Measurements from ENCODE around the gene PLEKHB1.

Gene PLEKHB1

DNA sequence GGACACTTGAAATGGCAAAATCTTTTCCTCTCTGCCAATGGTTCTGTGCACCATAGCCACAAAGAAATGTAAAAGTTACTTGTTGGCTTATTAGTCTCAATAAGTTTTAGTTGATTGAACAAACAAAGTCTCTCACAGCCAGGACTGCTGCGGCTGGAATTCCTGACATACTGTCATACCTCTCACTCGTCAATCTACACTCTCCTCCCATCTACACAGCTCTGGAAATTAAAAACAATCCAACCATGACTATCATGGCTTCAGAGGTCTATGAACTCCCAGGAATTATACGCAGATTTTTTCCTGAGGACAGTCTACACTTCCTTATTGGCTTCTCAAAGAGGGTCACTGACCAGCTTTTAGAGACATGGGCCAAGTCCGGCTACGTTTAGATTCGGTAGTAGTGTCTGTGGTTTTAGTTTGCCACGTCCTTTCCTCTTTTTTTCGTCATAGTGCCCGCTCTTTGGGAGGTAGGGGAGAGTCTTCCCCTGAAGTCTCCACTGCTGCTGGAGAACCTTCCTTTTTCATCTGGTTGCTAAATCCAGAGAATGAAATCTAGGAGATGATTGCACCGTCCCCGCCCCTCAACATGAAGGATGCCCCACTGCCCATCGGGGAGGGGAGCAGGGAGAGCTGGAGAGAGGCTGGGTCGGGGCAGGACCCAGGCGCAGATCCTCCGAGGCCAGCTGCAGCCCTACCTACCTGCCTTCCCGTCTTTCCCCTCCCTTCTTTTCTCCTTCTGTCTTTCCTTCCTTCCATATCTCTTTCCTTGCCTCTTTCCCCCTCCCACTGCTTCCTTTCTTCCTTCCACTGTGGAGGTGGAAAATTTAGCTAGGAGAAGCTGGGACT, 1.0 kb upstream of the PLEKHB1 start:
- in situ Hi-C loops (cut with HindIII; ENCODE audit: low pct_ligation_motif_present, low pct_unique_long_range_greater_than_20kb, low sequenced_read_pairs), result no loop called here
- DNase-seq, result no peak

DNA sequence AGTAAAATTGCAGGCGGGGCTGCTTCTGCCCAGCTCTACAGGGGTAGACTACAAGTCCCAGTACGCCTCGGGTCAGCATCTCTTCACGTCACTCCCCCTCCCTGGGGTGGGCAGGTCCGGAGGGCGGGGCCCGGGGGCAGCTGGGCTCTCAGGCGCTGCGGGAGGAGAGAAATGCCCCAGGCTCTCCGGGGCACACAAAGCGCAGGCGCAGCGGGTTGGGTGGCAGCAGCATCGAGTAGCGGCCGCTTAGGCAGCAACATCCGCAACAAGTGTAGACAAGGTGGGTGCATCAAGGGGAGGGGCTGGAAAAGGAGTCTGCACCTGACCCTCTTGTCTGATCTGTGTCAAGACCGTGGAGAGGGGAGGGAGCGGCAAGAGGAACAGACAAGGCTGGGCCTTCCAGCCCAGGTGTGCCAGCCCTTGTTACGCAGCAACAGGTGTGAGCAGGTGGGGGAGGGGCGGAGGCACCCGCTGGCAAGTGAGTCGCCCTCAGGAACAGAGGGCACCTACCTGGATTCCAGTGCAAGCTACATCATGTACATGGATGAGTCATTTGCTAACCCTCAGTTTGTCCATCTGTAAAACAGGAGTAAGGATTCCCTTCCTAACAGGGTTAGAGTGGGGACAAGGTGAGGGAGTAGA, 1.2 kb downstream of the PLEKHB1 start:
- in situ Hi-C loops (cut with HindIII; ENCODE audit: low pct_ligation_motif_present, low pct_unique_long_range_greater_than_20kb, low sequenced_read_pairs), result no loop called here
- DNase-seq, result peak; percentile 88

DNA sequence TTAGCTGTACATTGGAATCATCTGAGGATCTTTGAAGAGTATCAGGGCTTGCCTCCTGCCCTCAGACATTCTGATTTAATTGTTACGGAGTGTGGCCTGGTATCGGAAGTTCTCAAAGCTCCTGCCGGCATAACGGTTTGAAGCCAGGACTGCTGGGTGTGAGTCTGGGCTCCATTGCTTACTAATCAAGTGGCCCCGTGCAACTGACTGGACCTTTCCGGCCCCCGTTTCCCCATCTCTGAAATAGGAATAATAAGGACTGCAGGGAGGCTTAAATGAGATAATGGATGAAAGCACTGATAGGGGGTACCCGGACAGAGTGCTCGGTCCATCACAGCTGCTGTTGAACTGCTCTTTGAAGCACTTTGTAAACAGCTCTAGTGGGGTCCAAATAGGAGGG, 1.7 kb downstream of the PLEKHB1 start:
- DNase-seq, result no peak
- in situ Hi-C loops (cut with HindIII; ENCODE audit: low pct_ligation_motif_present, low pct_unique_long_range_greater_than_20kb, low sequenced_read_pairs), result no loop called here

DNA sequence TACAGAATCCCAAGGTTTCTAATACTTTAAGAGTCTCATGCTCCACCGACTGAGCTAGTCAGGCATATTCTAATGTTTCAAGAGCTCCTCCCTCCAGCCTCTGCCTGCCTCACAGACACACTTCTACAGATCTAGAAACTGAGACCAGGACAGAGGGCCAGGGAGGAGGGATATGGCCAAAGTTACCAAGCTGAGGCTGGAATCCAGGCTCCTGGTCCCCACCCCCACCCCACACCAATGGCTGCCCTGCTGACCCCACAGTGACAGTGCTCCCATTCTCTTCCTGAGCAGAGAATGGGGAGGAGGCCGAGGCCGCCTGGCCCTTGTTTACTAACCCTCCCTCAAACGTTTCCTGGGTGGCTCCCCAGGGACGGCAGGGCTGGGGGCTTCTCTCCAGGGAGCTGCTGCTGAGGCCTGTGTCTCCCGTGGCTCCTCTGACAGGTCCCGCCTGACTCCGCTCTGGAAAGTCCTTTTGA, 2.2 kb downstream of the PLEKHB1 start:
- DNase-seq, result no peak

DNA sequence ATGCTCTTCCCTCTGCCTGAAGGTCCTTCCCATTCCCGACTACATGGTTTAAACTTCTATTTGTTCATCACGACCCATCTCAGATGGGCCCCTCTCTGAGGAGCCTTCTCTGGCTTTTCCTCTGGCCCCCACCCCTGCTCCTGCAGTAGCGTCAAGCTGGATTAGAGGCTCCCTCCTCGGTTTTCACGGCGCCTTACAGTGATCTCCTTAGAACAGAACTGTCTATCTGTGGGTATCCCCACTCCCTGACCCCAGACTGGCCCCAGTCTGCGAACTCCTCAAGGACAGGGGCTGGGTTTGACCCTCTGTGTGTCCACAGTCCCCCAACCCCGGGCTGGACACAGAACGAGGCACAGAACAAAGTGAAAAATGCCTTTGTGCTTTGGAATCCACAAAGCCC, 2.8 kb downstream of the PLEKHB1 start:
- in situ Hi-C loops (cut with HindIII; ENCODE audit: low pct_ligation_motif_present, low pct_unique_long_range_greater_than_20kb, low sequenced_read_pairs), result no loop called here
- no peak for DNase-seq

More for the DNA sequence above, 2.2 kb downstream of the PLEKHB1 start:
- in situ Hi-C loops (cut with HindIII; ENCODE audit: low pct_ligation_motif_present, low pct_unique_long_range_greater_than_20kb, low sequenced_read_pairs), result no loop called here

DNA sequence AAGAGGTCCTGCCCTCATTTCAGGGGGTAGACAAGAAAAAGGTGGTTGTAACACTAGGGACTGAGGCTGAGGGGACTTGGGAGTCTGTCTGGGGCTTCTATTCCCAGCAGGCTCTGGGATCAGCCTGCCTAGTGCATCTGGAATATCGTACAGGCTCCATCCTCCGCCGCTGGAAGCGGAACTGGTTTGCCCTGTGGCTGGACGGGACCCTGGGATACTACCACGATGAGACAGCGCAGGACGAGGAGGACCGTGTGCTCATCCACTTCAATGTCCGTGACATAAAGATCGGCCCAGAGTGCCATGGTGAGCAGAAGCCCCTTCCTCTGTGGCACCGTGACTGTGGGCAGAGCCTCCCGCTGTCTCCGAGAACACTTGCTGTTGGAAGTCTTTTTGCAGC, 4.0 kb downstream of the PLEKHB1 start:
- no peak for DNase-seq
- in situ Hi-C loops (cut with HindIII; ENCODE audit: low pct_ligation_motif_present, low pct_unique_long_range_greater_than_20kb, low sequenced_read_pairs), result no loop called here

DNA sequence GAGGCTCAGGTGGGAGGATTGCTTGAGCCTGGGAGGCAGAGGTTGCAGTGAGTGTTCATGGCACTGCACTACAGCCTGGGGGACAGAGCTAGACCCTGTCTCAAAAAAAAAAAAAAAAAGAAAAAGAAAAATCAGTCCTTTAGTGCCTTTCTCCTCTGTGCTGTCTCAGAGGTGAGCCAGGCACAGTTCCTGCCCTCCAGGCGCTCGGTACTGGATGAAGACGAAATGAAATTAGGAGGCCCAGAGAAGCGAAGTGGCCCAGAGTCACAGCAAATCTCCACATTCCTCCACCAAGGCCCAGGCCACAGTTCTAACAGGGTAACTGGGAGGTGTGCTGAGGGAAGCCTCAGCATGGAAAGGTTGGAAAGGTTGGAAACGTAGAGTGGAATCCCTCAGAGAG, 4.9 kb downstream of the PLEKHB1 start:
- no peak for DNase-seq
- in situ Hi-C loops (cut with HindIII; ENCODE audit: low pct_ligation_motif_present, low pct_unique_long_range_greater_than_20kb, low sequenced_read_pairs), result no loop called here

DNA sequence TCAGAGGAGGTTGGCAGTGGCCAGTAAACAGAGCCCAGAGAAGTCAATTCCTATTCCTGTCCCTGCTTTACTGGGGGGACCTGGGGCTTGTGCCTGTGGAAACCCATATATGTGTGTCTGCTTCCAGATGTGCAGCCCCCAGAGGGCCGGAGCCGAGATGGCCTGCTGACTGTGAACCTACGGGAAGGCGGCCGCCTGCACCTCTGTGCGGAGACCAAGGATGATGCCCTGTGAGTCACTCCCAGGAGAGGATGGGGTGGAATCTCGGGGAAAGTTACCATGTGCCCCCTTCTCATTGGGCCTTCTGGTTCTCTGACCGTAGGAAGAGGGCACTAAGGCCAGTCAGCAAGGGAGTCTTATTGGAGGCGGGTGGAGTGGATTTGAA, 5.3 kb downstream of the PLEKHB1 start:
- no peak for DNase-seq
- in situ Hi-C loops (cut with HindIII; ENCODE audit: low pct_ligation_motif_present, low pct_unique_long_range_greater_than_20kb, low sequenced_read_pairs), result no loop called here

DNA sequence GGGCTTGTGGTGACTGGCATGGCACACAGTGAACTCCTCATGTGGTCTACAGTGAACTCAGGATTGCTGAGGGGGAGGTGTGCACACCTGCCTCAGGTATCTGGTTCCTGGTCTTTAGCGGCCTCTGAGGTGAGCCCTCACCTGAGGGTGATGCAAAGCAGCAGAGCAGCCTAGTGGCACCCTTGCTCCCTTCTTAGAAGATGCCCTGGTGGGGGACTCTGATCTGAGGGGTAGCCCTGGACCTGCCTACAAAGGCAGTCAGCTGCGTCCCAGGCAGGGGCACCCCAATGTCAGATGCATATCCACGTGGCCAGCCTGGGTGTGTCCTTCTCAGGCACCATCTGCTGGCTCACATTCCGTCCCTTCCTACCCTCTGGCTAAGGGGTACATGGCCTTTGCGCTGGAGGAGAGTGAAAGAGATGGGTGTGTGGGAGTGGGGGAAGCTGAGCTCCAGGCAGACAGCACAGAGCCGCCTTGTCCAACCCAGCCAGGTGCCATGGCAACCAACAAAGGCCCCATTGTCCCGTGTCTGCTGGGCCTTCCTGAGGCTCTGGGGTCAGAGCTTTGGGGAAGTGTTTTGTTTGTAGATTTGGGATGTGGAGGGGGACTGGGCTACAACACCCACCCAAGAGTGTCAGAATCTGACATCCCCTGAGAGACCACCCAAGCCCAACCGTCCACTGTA, 5.8 kb downstream of the PLEKHB1 start:
- in situ Hi-C loops (cut with HindIII; ENCODE audit: low pct_ligation_motif_present, low pct_unique_long_range_greater_than_20kb, low sequenced_read_pairs), result no loop called here
- no peak for DNase-seq

DNA sequence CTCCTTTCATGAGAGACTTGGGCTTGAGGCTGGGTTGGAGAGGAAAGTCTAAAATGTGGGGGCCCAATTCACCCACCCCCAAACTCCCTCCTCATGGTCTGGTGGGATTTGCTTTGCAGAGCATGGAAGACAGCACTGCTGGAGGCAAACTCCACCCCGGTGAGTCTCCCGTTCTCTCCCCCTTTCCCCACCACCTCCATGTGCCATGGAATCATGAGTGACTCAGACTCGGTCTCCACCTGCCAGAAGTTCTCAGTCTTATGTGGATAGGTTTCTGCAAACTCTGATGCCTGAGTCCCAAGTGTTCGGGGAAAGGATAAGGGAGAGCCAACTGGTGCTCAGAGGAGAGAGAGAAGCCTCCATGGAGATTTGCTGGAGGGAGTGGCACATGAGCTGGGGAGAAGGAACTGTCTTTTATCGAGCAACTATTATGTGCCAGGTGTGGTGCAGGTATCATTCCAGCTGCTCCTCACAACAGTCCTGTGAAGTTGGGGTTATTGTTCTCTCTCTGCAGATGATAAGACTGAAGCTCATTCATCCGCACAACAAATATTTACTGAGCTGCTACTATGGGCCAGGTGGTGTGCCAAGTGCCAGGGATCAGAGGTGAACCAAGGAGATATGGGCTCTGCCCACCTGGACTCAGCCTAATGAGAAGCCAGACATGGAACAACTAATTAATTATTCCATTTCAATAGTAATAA, 6.6 kb downstream of the PLEKHB1 start:
- no peak for DNase-seq
- in situ Hi-C loops (cut with HindIII; ENCODE audit: low pct_ligation_motif_present, low pct_unique_long_range_greater_than_20kb, low sequenced_read_pairs), result no loop called here

DNA sequence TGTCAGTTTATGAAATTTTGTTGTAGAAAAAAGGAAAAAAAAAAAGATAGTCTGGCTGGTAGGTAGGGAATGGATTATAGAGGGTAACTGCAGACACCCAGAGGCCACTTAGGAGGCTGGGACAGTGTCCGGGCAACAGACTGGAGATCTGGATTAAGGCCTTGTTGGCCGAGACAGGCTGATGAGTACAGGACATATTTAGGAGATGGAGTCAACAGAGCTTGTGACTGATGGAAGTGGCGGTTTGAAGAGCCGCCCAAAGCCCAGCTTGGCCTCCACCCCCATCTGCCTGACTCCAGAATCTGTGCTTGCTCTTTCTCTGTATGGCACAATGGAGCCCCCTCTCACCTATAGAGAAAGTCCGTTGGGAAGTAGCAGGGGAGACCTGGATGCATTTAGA, 7.6 kb downstream of the PLEKHB1 start:
- in situ Hi-C loops (cut with HindIII; ENCODE audit: low pct_ligation_motif_present, low pct_unique_long_range_greater_than_20kb, low sequenced_read_pairs), result no loop called here
- DNase-seq, result no peak

DNA sequence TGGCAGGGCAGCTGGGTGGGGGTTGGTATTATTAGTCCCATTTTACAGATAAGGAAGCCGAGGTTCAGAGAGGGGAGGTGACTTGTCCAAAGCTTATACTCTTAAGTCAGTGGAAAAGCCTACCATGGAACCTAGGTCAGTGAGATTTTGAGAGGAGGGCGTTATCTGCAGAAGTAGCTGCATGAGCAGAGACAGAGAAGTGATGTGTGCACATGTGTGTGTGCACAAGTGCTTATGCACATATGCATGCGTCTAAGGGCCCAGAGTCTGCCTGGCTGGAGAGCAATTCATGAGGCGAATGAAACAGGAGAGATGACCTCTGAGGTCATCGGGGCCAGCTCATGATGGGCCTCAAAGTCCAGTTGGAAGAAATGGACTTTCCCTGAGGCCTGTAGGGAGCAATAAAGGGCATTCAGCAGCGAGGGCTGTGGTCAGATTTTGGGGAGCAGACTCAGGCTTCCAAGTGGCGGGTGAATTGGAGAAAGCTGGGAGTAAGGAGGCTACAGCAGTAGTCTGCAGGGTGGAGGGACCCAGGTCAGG, 8.2 kb downstream of the PLEKHB1 start:
- no peak for DNase-seq
- in situ Hi-C loops (cut with HindIII; ENCODE audit: low pct_ligation_motif_present, low pct_unique_long_range_greater_than_20kb, low sequenced_read_pairs), result no loop called here

DNA sequence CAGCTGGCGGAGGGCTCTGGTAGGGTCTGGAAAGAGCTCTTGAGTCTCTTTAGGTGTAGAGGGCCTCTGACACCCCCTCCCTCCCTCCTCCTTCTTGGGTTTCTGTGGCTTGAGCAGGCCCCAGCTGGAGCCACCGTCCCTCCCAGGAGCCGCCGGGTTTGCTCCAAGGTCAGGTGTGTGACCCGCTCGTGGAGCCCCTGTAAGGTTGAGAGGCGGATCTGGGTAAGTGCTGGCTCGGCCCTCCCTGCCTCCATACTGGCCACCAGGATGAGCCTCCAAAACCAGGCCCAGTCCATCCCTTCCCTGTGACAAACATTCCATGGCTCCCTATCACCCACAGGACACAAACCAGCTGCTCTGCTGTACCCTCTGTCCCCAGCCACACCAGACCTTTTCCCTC, 9.3 kb downstream of the PLEKHB1 start:
- DNase-seq, result no peak
- in situ Hi-C loops (cut with HindIII; ENCODE audit: low pct_ligation_motif_present, low pct_unique_long_range_greater_than_20kb, low sequenced_read_pairs), result no loop called here

DNA sequence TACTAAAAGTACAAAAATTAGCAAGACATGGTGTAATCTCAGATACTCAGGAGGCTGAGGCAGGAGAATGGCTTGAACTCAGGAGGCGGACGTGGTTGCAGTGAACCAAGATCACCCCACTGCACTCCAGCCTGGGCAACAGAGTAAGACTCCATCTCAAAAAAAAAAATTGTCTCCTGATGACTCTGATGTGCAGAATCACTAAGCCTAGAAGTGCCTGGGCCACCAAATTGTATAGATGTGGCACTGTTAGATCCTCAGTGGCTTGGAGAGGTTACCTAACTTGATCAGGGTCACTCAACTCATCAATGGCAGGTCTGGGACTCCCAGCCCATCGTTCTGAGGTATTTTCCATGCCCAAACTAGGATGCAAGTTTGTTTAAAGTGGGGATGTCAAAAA, 10.6 kb downstream of the PLEKHB1 start:
- DNase-seq, result no peak
- in situ Hi-C loops (cut with HindIII; ENCODE audit: low pct_ligation_motif_present, low pct_unique_long_range_greater_than_20kb, low sequenced_read_pairs), result no loop called here

DNA sequence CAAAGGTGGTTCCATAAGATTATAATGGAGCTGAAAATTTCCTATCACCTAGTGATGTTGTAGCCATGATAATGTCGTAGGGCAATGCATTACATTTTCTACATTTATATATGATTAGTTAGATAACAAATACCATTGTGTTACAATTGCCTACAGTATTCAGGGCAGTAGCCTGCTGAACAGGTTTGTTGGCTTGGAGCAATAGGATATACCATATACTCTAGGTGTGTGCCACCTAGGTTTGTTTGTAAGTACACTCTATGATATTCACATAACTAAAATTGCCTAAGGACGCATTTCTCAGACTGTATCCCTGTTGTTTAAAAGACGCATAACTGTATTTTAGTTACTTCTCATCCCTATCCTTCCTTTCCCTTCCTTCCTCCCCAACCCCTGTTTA, 13.6 kb downstream of the PLEKHB1 start:
- in situ Hi-C loops (cut with HindIII; ENCODE audit: low pct_ligation_motif_present, low pct_unique_long_range_greater_than_20kb, low sequenced_read_pairs), result no loop called here
- DNase-seq, result no peak

DNA sequence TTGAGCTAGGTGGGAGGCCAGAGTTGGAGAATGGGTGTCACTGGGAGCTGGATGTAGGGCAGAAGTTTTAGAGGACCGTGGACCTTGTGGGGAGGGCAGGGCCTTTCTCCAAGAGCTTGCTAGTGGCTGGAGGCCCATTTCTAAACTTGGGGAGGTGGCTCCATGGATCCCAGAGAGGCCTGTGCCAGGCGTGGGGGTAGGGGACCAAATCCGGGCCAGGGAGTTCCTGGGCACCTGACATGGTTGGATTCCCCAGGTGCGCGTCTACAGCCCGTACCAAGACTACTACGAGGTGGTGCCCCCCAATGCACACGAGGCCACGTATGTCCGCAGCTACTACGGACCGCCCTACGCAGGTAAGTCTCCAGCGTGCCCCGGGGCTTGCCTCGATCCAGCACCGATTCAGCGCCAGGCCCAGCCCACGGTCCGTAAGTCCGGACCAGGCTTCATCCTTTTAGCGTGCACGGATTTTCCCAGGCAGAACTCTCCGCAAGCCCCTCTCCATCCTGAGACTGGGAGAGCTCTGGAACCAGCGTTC, 14.2 kb downstream of the PLEKHB1 start:
- no peak for DNase-seq
- in situ Hi-C loops (cut with HindIII; ENCODE audit: low pct_ligation_motif_present, low pct_unique_long_range_greater_than_20kb, low sequenced_read_pairs), result no loop called here

DNA sequence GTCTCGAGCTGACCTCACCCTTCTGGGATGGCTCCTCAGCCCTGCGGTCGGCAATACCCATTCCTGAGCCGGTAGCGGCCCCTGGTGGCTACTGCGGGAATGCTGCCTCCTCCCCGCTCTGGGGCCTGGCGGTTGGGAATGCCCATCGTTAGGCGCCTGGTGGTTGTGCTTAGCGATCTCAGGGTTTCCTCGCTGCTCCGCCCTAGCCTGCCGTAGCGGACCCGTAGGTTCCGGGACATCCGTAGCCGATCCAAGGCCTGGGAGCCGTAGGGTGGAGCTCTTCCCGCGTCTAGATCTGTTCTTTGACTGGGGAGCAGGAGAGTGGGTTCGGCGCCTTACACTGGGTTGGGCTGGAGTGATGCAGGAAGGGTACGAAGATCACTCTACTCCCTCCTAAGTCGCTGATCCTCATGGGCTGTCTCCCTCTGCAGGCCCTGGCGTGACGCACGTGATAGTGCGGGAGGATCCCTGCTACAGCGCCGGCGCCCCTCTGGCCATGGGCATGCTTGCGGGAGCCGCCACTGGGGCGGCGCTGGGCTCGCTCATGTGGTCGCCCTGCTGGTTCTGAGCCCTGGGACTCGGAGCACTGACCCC, 14.8 kb downstream of the PLEKHB1 start:
- peak; percentile 77 for DNase-seq
- in situ Hi-C loops (cut with HindIII; ENCODE audit: low pct_ligation_motif_present, low pct_unique_long_range_greater_than_20kb, low sequenced_read_pairs), result no loop called here

DNA sequence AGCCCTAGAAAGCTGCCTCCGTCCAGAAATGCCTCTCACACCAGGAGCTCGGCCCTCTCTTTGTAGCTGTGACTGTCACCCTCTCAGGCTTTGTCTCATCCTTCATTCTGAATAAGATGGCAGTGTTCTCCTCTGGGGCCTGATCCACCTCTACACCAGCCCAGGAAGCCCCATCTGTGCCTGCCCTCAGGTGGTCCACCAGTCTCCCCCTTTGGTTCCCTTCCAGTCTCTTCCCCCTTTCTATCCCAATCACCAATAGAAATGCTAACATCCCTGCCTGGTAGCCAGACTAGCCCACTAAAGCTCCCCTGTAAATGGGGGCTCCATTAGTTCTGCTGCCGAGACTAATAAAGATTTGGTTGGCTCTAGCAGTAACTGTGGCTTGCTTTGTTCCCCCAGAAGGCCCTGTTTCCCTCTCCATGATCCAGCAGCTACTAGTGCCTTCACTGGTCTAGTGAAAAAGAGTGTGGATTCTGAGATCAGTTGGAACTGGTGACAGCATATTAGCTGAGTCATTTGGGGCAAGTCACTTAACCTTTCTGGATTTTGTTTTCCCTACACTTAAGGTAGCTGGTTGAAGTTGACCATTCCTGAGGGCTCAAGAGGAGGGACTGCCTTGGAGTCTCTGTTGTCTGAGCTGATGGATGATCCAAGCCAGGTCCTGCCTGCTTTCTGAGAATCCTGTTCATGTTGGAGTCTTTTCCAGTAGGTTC, 16.2 kb downstream of the PLEKHB1 start:
- in situ Hi-C loops (cut with HindIII; ENCODE audit: low pct_ligation_motif_present, low pct_unique_long_range_greater_than_20kb, low sequenced_read_pairs), result no loop called here
- no peak for DNase-seq
